HepG2 (cell line): ENCODE data around the gene SPATA25. TPM values are rescaled to one million over a fixed set of nuclear protein-coding genes. Genes with fewer than 3 reads are reported as not detected.
A peak's percentile ranks its signal among the peaks of the same experiment; 100 is the strongest.

Source experiments
- ARNT ChIP-seq: fragments of 450-650 bp; IDR thresholded peaks from 2 replicates; pipeline ENCODE4 v1.6.1; 2017
- ARNTL ChIP-seq: sonication (generic); formaldehyde crosslinking; IDR thresholded peaks from 2 replicates; pipeline ENCODE4 v1.4.0; 2020; ENCODE audit warnings: mild to moderate bottlenecking, missing genetic modification reagents
- DBP ChIP-seq: sonication (generic); formaldehyde crosslinking; IDR thresholded peaks from 2 replicates; pipeline ENCODE4 v1.4.0; 2020; ENCODE audit warnings: missing genetic modification reagents; ENCODE audit errors: not compliant biosample characterization
- ERF ChIP-seq: IDR thresholded peaks from 2 replicates; pipeline ENCODE4 v1.6.1; 2018; ENCODE audit warnings: missing biosample characterization, missing genetic modification reagents
- EZH2 ChIP-seq: conservative IDR thresholded peaks from 2 replicates; pipeline ENCODE4 v1.6.1; 2012; ENCODE audit warnings: mild to moderate bottlenecking, low read depth, low read length, moderate library complexity
- PTBP1 ChIP-seq: fragments of 200-400 bp; formaldehyde crosslinking; IDR thresholded peaks from 2 replicates; pipeline ENCODE4 v1.6.1; 2018; ENCODE audit warnings: low read length, low read depth; ENCODE audit not compliant: poor library complexity, severe bottlenecking
- SMC3 ChIP-seq: IDR thresholded peaks from 2 replicates; pipeline ENCODE4 v1.6.1; 2011; ENCODE audit warnings: low read length, improper control_type of control experiment
- TIGD3 ChIP-seq: sonication (generic); formaldehyde crosslinking; IDR thresholded peaks from 2 replicates; pipeline ENCODE4 v1.5.1; 2020; ENCODE audit warnings: mild to moderate bottlenecking, missing genetic modification reagents, borderline replicate concordance
- TSC22D2 ChIP-seq: sonication (generic); formaldehyde crosslinking; IDR thresholded peaks from 2 replicates; pipeline ENCODE4 v1.5.1; 2020; ENCODE audit warnings: missing genetic modification reagents, mild to moderate bottlenecking, borderline replicate concordance
- ZBTB40 ChIP-seq, 2 experiments: fragments of 450-650 bp in 1 of 2; sonication (generic) in 1 of 2; formaldehyde crosslinking in 1 of 2; IDR thresholded peaks; 2 replicates each; pipeline versions ENCODE4 v1.6.1 to v1.8.0; 2016 to 2022; ENCODE audit warnings: antibody characterized with exemption in 1 of 2, mild to moderate bottlenecking in 1 of 2, missing genetic modification reagents in 1 of 2
- ZFP82 ChIP-seq: sonication (generic); formaldehyde crosslinking; IDR thresholded peaks from 2 replicates; pipeline ENCODE4 v1.5.1; 2020; ENCODE audit warnings: mild to moderate bottlenecking, missing genetic modification reagents, borderline replicate concordance
- ZSCAN31 ChIP-seq: sonication (generic); formaldehyde crosslinking; IDR thresholded peaks from 2 replicates; pipeline ENCODE4 v1.5.0; 2020; ENCODE audit warnings: low read depth, mild to moderate bottlenecking, missing genetic modification reagents
- polyA plus RNA-seq, 8 experiments: library from polyadenylated mRNA; depleted of rRNA in 3 of 8; stranded (reverse) in 7 of 8; unstranded in 1 of 8; fragments of >200 nt; fragmentation: Illumina TruSeq in 4 of 8; extraction: Trizol in 4 of 8; gene quantifications; 2 replicates each; pipeline versions ENCODE4 v1.2.1 to v1.2.3, GENCODE V29; 2011 to 2016; ENCODE audit warnings: low read depth in 4 of 8, missing spikeins in 1 of 8, mixed read lengths in 1 of 8; ENCODE audit not compliant: insufficient read depth in 1 of 8
- total RNA-seq, 5 experiments: library from RNA; depleted of rRNA; stranded (reverse); fragments of >200 nt; fragmentation: Illumina TruSeq; extraction: Trizol; gene quantifications; 2 replicates each; pipeline ENCODE4 v1.2.3, GENCODE V29; 2016; ENCODE audit warnings: low read depth in 1 of 5

Gene SPATA25
- total and polyA plus RNA-seq, 2 of the 13 experiments (the other 11 are each of a cell fraction or from before 2014, with no cell fraction given), result 4.8 to 7.6 TPM

DNA sequence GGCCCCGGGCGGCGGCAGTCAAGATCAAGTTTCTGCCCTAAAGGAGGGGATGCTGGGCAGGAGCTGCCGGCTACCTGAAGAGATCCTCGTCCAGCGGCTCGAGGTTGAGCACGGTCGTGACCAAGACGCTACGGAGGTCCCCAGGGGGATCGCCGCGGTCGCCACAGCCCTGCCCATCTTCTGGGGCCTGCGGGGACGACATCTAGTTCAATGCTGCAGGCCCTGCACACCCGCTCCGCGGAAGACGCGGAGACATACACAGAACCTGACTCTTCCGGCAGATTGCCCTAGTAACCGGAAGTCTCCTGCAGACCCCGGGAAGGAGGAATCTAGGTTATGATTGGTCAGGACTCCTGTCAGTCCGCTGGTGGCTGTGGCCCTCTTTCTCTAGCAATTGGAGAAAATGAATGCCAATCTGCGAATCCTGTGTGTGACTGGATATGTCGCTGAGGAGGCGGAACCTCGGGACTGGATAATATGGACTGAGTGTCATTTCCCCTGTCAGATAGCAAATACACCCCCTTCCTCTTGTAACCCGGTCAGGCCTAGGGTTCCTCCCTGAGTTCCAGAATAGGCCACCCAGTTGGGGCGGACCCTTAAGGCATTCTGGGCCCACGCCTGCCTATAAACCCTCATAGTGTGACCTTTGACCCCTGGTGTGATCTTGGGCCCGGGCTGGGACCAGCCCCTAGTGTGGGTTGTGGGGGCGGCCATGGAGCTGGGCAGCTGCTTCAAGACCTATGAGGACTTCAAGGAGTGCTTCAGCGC lies 30.1 kb downstream of the SPATA25 start, which contains the start of the genes ACOT8 and ZSWIM3 (continued):
- TF ChIP-seq ZBTB40 (IDR thresholded peaks at IDR 0.05), result peak; percentile 95
- TF ChIP-seq ZBTB40 (CRISPR knock-in tag; IDR thresholded peaks at IDR 0.05), result peak; percentile 58; the same call in 1 of the 2 replicates
- peak; percentile 92; the same call in 1 of the 2 replicates for TF ChIP-seq ZSCAN31 (CRISPR knock-in tag)
- TF ChIP-seq ARNTL (CRISPR knock-in tag), result no peak
- TF ChIP-seq ARNT, result no peak
- TF ChIP-seq ERF (CRISPR knock-in tag), result peak; percentile 85
- no peak for TF ChIP-seq DBP (CRISPR knock-in tag)
- TF ChIP-seq EZH2, result no peak
- TF ChIP-seq ZFP82 (CRISPR knock-in tag), result no peak
- TF ChIP-seq PTBP1, result no peak
- TF ChIP-seq TIGD3 (CRISPR knock-in tag), result 0 out of 2 replicates have a peak, but pooled peaks have one; percentile 13
- TF ChIP-seq TSC22D2, result no peak; the same call in 1 of the 2 replicates
- no peak for TF ChIP-seq SMC3
